Peyer's patch (tissue), 4 donors: ENCODE results near the gene SLC29A2.

ENCODE experiments used
- POLR2A ChIP-seq, 2 donors: fragments of 450-650 bp; IDR thresholded peaks; one replicate each; pipeline ENCODE4 v1.5.1; 2017; ENCODE audit warnings: antibody characterized with exemption in 2 of 2, mild to moderate bottlenecking in 2 of 2, moderate library complexity in 2 of 2
- TF ChIP-seq, protein P1 (sequence below), 6 experiments: fragments of 450-650 bp in 4 of 6; fragments of 200-600 bp in 2 of 6; sonication (generic) in 1 of 6; IDR thresholded peaks; one replicate each; pipeline ENCODE4 v1.5.1; 2017 to 2019; ENCODE audit warnings: antibody characterized with exemption in 6 of 6, mild to moderate bottlenecking in 3 of 6, moderate library complexity in 1 of 6

DNA sequence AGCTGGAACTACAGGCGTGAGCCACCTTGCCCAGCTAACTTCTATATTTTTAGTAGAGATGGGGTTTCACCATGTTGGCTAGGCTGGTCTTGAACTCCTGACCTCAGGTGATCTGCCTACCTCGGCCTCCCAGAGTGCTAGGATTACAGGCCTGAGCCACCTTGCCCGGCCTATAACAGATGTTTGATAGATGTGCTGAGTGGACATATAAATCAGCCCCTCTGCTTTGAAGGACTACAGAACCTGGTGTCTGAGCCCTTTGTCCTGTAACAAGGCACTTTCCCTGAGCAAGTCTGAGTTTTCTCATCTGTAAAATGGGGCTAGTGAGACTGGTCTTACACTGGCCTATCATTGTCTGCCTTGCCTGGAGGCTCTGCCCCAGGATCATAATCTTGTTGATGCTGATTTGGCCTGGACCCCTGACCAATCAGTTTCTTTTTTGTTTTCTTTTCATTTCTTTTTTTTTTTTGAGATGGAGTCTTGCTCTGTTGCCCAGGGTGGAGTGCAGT lies 42.3 kb downstream of the SLC29A2 start:
- TF ChIP-seq POLR2A (IDR thresholded peaks at IDR 0.05), result no peak
- TF ChIP-seq, protein P1, sequence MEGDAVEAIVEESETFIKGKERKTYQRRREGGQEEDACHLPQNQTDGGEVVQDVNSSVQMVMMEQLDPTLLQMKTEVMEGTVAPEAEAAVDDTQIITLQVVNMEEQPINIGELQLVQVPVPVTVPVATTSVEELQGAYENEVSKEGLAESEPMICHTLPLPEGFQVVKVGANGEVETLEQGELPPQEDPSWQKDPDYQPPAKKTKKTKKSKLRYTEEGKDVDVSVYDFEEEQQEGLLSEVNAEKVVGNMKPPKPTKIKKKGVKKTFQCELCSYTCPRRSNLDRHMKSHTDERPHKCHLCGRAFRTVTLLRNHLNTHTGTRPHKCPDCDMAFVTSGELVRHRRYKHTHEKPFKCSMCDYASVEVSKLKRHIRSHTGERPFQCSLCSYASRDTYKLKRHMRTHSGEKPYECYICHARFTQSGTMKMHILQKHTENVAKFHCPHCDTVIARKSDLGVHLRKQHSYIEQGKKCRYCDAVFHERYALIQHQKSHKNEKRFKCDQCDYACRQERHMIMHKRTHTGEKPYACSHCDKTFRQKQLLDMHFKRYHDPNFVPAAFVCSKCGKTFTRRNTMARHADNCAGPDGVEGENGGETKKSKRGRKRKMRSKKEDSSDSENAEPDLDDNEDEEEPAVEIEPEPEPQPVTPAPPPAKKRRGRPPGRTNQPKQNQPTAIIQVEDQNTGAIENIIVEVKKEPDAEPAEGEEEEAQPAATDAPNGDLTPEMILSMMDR (IDR thresholded peaks at IDR 0.05), result no peak
